Measurements from ENCODE around the gene SIRT4. TPM values are rescaled to one million over a fixed set of nuclear protein-coding genes. Genes with fewer than 3 reads are reported as not detected.

SIRT4 gene
- total and polyA plus RNA-seq, 2 of the 13 experiments (the other 11 are each of a cell fraction or from before 2014, with no cell fraction given) = 3.4 to 5.8 TPM

- no peak for TF ChIP-seq NFAT5 (CRISPR knock-in tag; IDR thresholded peaks at IDR 0.05)
- no peak for TF ChIP-seq ZNF101 (CRISPR knock-in tag; IDR thresholded peaks at IDR 0.05; ENCODE audit: borderline replicate concordance, low read depth)
- TF ChIP-seq KDM4B (CRISPR knock-in tag; IDR thresholded peaks at IDR 0.05) = no peak
- no peak for TF ChIP-seq RFXAP (CRISPR knock-in tag; IDR thresholded peaks at IDR 0.05; ENCODE audit: borderline replicate concordance)
- no peak for TF ChIP-seq GABPB1 (CRISPR knock-in tag; IDR thresholded peaks at IDR 0.05)
- TF ChIP-seq HNRNPL (IDR thresholded peaks at IDR 0.05; ENCODE audit: low read depth, low read length) = no peak
- TF ChIP-seq ZBTB3 (CRISPR knock-in tag; IDR thresholded peaks at IDR 0.05; ENCODE audit: borderline replicate concordance, low read depth) = no peak
- TF ChIP-seq CREB3 (CRISPR knock-in tag; IDR thresholded peaks at IDR 0.05) = no peak
- peak; percentile 56 for TF ChIP-seq CEBPG (CRISPR knock-in tag; IDR thresholded peaks at IDR 0.05)
- TF ChIP-seq POGK (CRISPR knock-in tag; conservative IDR thresholded peaks at IDR 0.05) = no peak
- TF ChIP-seq ZEB1 (IDR thresholded peaks at IDR 0.05; ENCODE audit: insufficient replicate concordance, low read depth) = no peak
- TF ChIP-seq TMF1 (CRISPR knock-in tag; IDR thresholded peaks at IDR 0.05; ENCODE audit: low read depth) = no peak
- no peak for TF ChIP-seq NCOA5 (CRISPR knock-in tag; IDR thresholded peaks at IDR 0.05)
- no peak for TF ChIP-seq ZNF883 (CRISPR knock-in tag; IDR thresholded peaks at IDR 0.05; ENCODE audit: not compliant biosample characterization)
- no peak for TF ChIP-seq MAFK (conservative IDR thresholded peaks at IDR 0.05 in 1 of 2, IDR thresholded peaks at IDR 0.05 in 1 of 2; ENCODE audit: low read length in 2 of 2)
- no peak for TF ChIP-seq ZNF597 (CRISPR knock-in tag; IDR thresholded peaks at IDR 0.05)
Measured at GRCh38 chr12:120321382-120322202, 19.5 kb downstream of the SIRT4 start (continued).

All from HepG2 (cell line).